Stimulated activated CD8-positive, alpha-beta memory T cell treated with anti-CD3 and anti-CD28 coated beads, Interleukin-4, amount 100 ng/mL, for 1 hour (primary cell): ENCODE results near the gene ZMYND8.

Experiments used
- DNase-seq, 2 donors: peaks; one replicate each; pipeline ENCODE4 v3.0.0-alpha.2; 2020; ENCODE audit warnings: low read depth in 2 of 2, low spot score in 1 of 2

ZMYND8 gene

GRCh38 chr20:47232518-47232917 lies 124.0 kb downstream of the ZMYND8 start:
- no peak for DNase-seq

- no peak for DNase-seq
Measured at GRCh38 chr20:47231382-47232039, 125.0 kb downstream of the ZMYND8 start.

GRCh38 chr20:47230811-47231256 lies 125.7 kb downstream of the ZMYND8 start:
- no peak for DNase-seq

- no peak for DNase-seq
Measured at GRCh38 chr20:47228654-47229053, 127.8 kb downstream of the ZMYND8 start.

GRCh38 chr20:47227576-47227975 lies 128.9 kb downstream of the ZMYND8 start:
- no peak for DNase-seq

GRCh38 chr20:47227119-47227518 lies 129.4 kb downstream of the ZMYND8 start:
- DNase-seq = no peak

GRCh38 chr20:47225458-47225857 lies 131.0 kb downstream of the ZMYND8 start:
- DNase-seq = no peak

GRCh38 chr20:47224857-47225256 lies 131.6 kb downstream of the ZMYND8 start:
- no peak for DNase-seq

- no peak for DNase-seq
Measured at GRCh38 chr20:47224300-47224791, 132.2 kb downstream of the ZMYND8 start.

GRCh38 chr20:47223896-47224295 lies 132.6 kb downstream of the ZMYND8 start:
- no peak for DNase-seq

- no peak for DNase-seq
Measured at GRCh38 chr20:47222468-47223119, 133.9 kb downstream of the ZMYND8 start.

GRCh38 chr20:47221036-47221625 lies 135.4 kb downstream of the ZMYND8 start:
- no peak for DNase-seq

- peak; percentile 2 to 5 for DNase-seq
Measured at GRCh38 chr20:47220161-47220582, 136.3 kb downstream of the ZMYND8 start.

- DNase-seq = no peak
Measured at GRCh38 chr20:47217482-47218446, 138.7 kb downstream of the ZMYND8 start.

GRCh38 chr20:47216819-47217410 lies 139.6 kb downstream of the ZMYND8 start:
- DNase-seq = no peak

GRCh38 chr20:47215653-47216397 lies 140.7 kb downstream of the ZMYND8 start:
- DNase-seq = no peak

GRCh38 chr20:47213966-47214365 lies 142.5 kb downstream of the ZMYND8 start:
- DNase-seq = no peak

- DNase-seq = no peak
Measured at GRCh38 chr20:47212606-47213207, 143.8 kb downstream of the ZMYND8 start.

- DNase-seq = no peak
Measured at GRCh38 chr20:47211036-47211435, 145.5 kb downstream of the ZMYND8 start.

- no peak for DNase-seq
Measured at GRCh38 chr20:47210470-47210869, 146.0 kb downstream of the ZMYND8 start.
